K562 (cell line): ENCODE results near the gene CHST14. TPM values are rescaled to one million over a fixed set of nuclear protein-coding genes. Genes with fewer than 3 reads are reported as not detected.

Experiments used
- ATAC-seq: fragments of 200-7000 bp; cut with Tn5 transposase; 3 replicates; pipeline ENCODE4 v1.9.1; 2020; ENCODE audit warnings: moderate library complexity
- BruUV-seq: library from RNA; stranded (reverse); fragments of 400-500 nt; replicated peaks from 2 replicates; lab custom pipeline; 2021; lab: Mats Ljungman, UMichigan
- CTCF ChIA-PET: fragments of 300-600 bp; formaldehyde crosslinking; extraction: SDS; loops from one replicate; lab custom pipeline; 2021; ENCODE audit warnings: low intra/inter-chr PET ratio; lab: Yijun Ruan, JAX
- POLR2A ChIA-PET: fragments of 300-600, 350-650 bp; sonication (Branson Sonifier 250); formaldehyde crosslinking; extraction: SDS; loops from one replicate; lab custom pipeline; 2021; ENCODE audit warnings: antibody characterized with exemption, inconsistent platforms; lab: Yijun Ruan, JAX
- DNase-seq, 4 experiments: peaks; one replicate each; pipeline versions ENCODE4 v3.0.0 to v3.0.0-alpha.2; 2011 to 2018; ENCODE audit warnings: low spot score in 3 of 4, mixed read lengths in 3 of 4; ENCODE audit errors: extremely low read depth in 1 of 4
- FAIRE-seq: peaks from 2 replicates; lab custom pipeline; 2011; peaks lifted over from hg19 to GRCh38; lab: Jason Lieb, UNC
- H2AFZ ChIP-seq: 2 replicates; pipeline ENCODE4 v1.6.0; 2011; ENCODE audit warnings: low read depth, low read length, control low read depth, inconsistent platforms
- H3K27ac ChIP-seq: fragments of 200-600 bp; 3 replicates; pipeline ENCODE4 v1.8.0; 2011; ENCODE audit warnings: low read depth, mild to moderate bottlenecking, control low read depth, inconsistent platforms, low read length, moderate library complexity, mixed read lengths; ENCODE audit errors: extremely low read depth
- H3K27me3 ChIP-seq, 2 experiments: fragments of 300-600 bp in 1 of 2; 2 replicates in 1 of 2; 3 replicates in 1 of 2; pipeline versions ENCODE4 v1.6.0 to v1.8.0; 2011; ENCODE audit warnings: inconsistent platforms in 2 of 2, low read length in 2 of 2, mild to moderate bottlenecking in 1 of 2, mixed read lengths in 1 of 2, moderate library complexity in 1 of 2; ENCODE audit not compliant: control insufficient read depth in 2 of 2, insufficient read depth in 2 of 2
- H3K36me3 ChIP-seq: fragments of 300-600 bp; 3 replicates; pipeline ENCODE4 v1.8.0; 2011; ENCODE audit warnings: mild to moderate bottlenecking, low read length, inconsistent platforms; ENCODE audit not compliant: control insufficient read depth, insufficient read depth
- H3K4me1 ChIP-seq, 2 experiments: fragments of 200-600 bp in 1 of 2; replicated peaks in 1 of 2; 2 replicates in 1 of 2; 3 replicates in 1 of 2; pipeline versions ENCODE4 v1.5.1 to v1.8.0; 2011; ENCODE audit warnings: inconsistent platforms in 2 of 2, low read length in 2 of 2, mild to moderate bottlenecking in 1 of 2, mixed read lengths in 1 of 2, moderate library complexity in 1 of 2; ENCODE audit not compliant: control insufficient read depth in 2 of 2, insufficient read depth in 2 of 2
- H3K4me2 ChIP-seq: 2 replicates; pipeline ENCODE4 v1.6.1; 2011; ENCODE audit warnings: low read length, control low read depth, inconsistent platforms, mixed read lengths; ENCODE audit not compliant: insufficient read depth
- H3K4me3 ChIP-seq: fragments of 200-600 bp; sonication (generic), shearing (Covaris generic); 2 replicates; pipeline ENCODE4 v1.5.1; 2016; ENCODE audit warnings: control low read depth, inconsistent platforms
- H3K79me2 ChIP-seq: fragments of 200-600 bp; 3 replicates; pipeline ENCODE4 v1.8.0; 2011; ENCODE audit warnings: low read length, inconsistent platforms; ENCODE audit not compliant: control insufficient read depth, insufficient read depth
- H3K9ac ChIP-seq, 2 experiments: 2 replicates each; pipeline versions ENCODE4 v1.6.0 to v1.6.1; 2011; ENCODE audit warnings: low read depth in 2 of 2, low read length in 2 of 2, control low read depth in 1 of 2, inconsistent platforms in 1 of 2, mild to moderate bottlenecking in 1 of 2, mixed read lengths in 1 of 2; ENCODE audit not compliant: insufficient read depth in 1 of 2
- H3K9me1 ChIP-seq: one replicate; pipeline ENCODE4 v1.6.0; 2011; ENCODE audit warnings: inconsistent platforms, mild to moderate bottlenecking, low read length, moderate library complexity; ENCODE audit not compliant: control insufficient read depth, insufficient read depth
- H3K9me3 ChIP-seq: replicated peaks from 2 replicates; pipeline ENCODE4 v1.5.1; 2011; ENCODE audit warnings: low read depth, low read length, inconsistent platforms; ENCODE audit not compliant: control insufficient read depth, insufficient read depth
- H4K20me1 ChIP-seq: replicated peaks from 2 replicates; pipeline ENCODE4 v1.6.1; 2011; ENCODE audit warnings: low read length, inconsistent platforms, mixed read lengths; ENCODE audit not compliant: control insufficient read depth, insufficient read depth
- CREM ChIP-seq: IDR thresholded peaks from 2 replicates; pipeline ENCODE4 v1.6.1; 2014; ENCODE audit warnings: antibody characterized with exemption, low read depth
- ILF3 ChIP-seq: fragments of 450-650 bp; IDR thresholded peaks from 2 replicates; pipeline ENCODE4 v1.6.1; 2018; ENCODE audit warnings: antibody characterized with exemption, mild to moderate bottlenecking, moderate library complexity, borderline replicate concordance
- IRF1 ChIP-seq: sonication (generic); formaldehyde crosslinking; IDR thresholded peaks from 2 replicates; pipeline ENCODE4 v1.8.0; 2022; ENCODE audit warnings: missing genetic modification reagents, mild to moderate bottlenecking, borderline replicate concordance
- KDM4B ChIP-seq, 2 experiments: fragments of 450-650 bp in 1 of 2; sonication (generic) in 1 of 2; IDR thresholded peaks; 2 replicates each; pipeline ENCODE4 v1.6.1; 2016 to 2017; ENCODE audit warnings: borderline replicate concordance in 2 of 2, antibody characterized with exemption in 1 of 2, low read depth in 1 of 2, mild to moderate bottlenecking in 1 of 2
- MAX ChIP-seq: sonication (generic); formaldehyde crosslinking; IDR thresholded peaks from 2 replicates; pipeline ENCODE4 v1.9.0; 2022; ENCODE audit warnings: mild to moderate bottlenecking, missing genetic modification reagents
- MXI1 ChIP-seq: IDR thresholded peaks from 2 replicates; pipeline ENCODE4 v1.6.1; 2011; ENCODE audit warnings: low read depth, mild to moderate bottlenecking, improper control_type of control experiment, low read length
- MYBL2 ChIP-seq, 2 experiments: fragments of 450-650 bp in 1 of 2; sonication (generic) in 1 of 2; formaldehyde crosslinking in 1 of 2; IDR thresholded peaks; 2 replicates each; pipeline versions ENCODE4 v1.6.1 to v1.8.1; 2017 to 2022; ENCODE audit warnings: borderline replicate concordance in 1 of 2, inconsistent platforms in 1 of 2, low read depth in 1 of 2, mild to moderate bottlenecking in 1 of 2, missing genetic modification reagents in 1 of 2, moderate library complexity in 1 of 2
- PBX2 ChIP-seq, 2 experiments: IDR thresholded peaks in 1 of 2; conservative IDR thresholded peaks in 1 of 2; 2 replicates each; pipeline ENCODE4 v1.6.1; 2016; ENCODE audit warnings: low read depth in 2 of 2, mild to moderate bottlenecking in 1 of 2, missing compliant biosample characterization in 1 of 2, missing genetic modification characterization in 1 of 2, moderate library complexity in 1 of 2
- TEAD2 ChIP-seq: fragments of 450-650 bp; IDR thresholded peaks from 2 replicates; pipeline ENCODE4 v1.6.1; 2016; ENCODE audit warnings: missing genetic modification characterization, control low read depth, missing compliant biosample characterization
- TOE1 ChIP-seq, 2 experiments: fragments of 450-650 bp in 1 of 2; sonication (generic) in 1 of 2; formaldehyde crosslinking in 1 of 2; IDR thresholded peaks; 2 replicates each; pipeline versions ENCODE4 v1.7.1 to v1.8.0; 2016 to 2022; ENCODE audit warnings: borderline replicate concordance in 2 of 2, mild to moderate bottlenecking in 2 of 2, antibody characterized with exemption in 1 of 2, inconsistent platforms in 1 of 2, low read depth in 1 of 2, missing genetic modification reagents in 1 of 2, moderate library complexity in 1 of 2
- ZNF449 ChIP-seq: fragments of 250-450 bp; sonication (Bioruptor Pico); IDR thresholded peaks from 2 replicates; pipeline ENCODE4 v1.8.0; 2022; ENCODE audit warnings: moderate library complexity, mild to moderate bottlenecking, inconsistent platforms
- WGBS: fragments of 100-300 bp; shearing (Covaris generic); methylation state at CpG from one replicate; pipeline ENCODE4 v1.1.6; 2016; ENCODE audit warnings: low coverage, mixed read lengths; ENCODE audit not compliant: insufficient coverage; ENCODE audit errors: missing lambda C conversion rate; 5-methylcytosine and 5-hydroxymethylcytosine counted together
- in situ Hi-C: fragments of 300-500 bp; cut with MboI; formaldehyde crosslinking; loops from 4 replicates; pipeline ENCODE4 v1.15.0; 2018; ENCODE audit warnings: inconsistent platforms, mixed read lengths
- intact Hi-C: fragments of 100-400 bp; cut with micrococcal nuclease; formaldehyde crosslinking; loops from 2 replicates; pipeline ENCODE4 v1.14.2; 2022
- polyA plus RNA-seq, 8 experiments: library from polyadenylated mRNA; depleted of rRNA in 4 of 8; stranded (reverse) in 5 of 8; unstranded in 3 of 8; fragments of >200 nt; fragmentation: Nextera tagmentation in 2 of 8; fragmentation: Illumina TruSeq in 1 of 8; extraction: Ambion mirVana in 2 of 8; extraction: Trizol in 1 of 8; gene quantifications; 2 replicates each; pipeline versions ENCODE4 v1.2.1 to v1.2.3, GENCODE V29; 2011 to 2014; ENCODE audit warnings: inconsistent platforms in 1 of 8, missing spikeins in 1 of 8
- total RNA-seq, 7 experiments: library from RNA; depleted of rRNA in 6 of 7; stranded (reverse); fragments of >200 nt in 6 of 7; fragmentation: Illumina TruSeq in 2 of 7; extraction: Trizol in 2 of 7; gene quantifications; 2 replicates each; pipeline versions ENCODE4 v1.2.1 to v1.2.3, GENCODE V29; 2011 to 2021; ENCODE audit warnings: low replicate concordance in 1 of 7

Gene CHST14
- total and polyA plus RNA-seq, 9 of the 15 experiments (the other 6 are each of a cell fraction or from before 2014, with no cell fraction given), result 1.6 to 12.1 (median 4.5) TPM

GRCh38 chr15:40487816-40488682, 17.3 kb downstream of the CHST14 start:
- peaks cover 0 to 3% of the 10 kb centered on the region in 2 experiments; a peak in 3 of 5 replicates for H3K4me1 ChIP-seq
- no peak for ATAC-seq
- no peak for TF ChIP-seq MXI1
- TF ChIP-seq KDM4B (IDR thresholded peaks at IDR 0.05; ENCODE audit: borderline replicate concordance in 2 of 2, low read depth in 1 of 2), result no peak
- TF ChIP-seq PBX2 (CRISPR knock-in tag; IDR thresholded peaks at IDR 0.05; ENCODE audit: low read depth), result no peak
- TF ChIP-seq PBX2 (tag; conservative IDR thresholded peaks at IDR 0.05; ENCODE audit: low read depth), result no peak
- no peak for TF ChIP-seq ZNF449 (CRISPR knock-in tag)
- no peak for TF ChIP-seq MYBL2 (IDR thresholded peaks at IDR 0.05; ENCODE audit: low read depth)
- TF ChIP-seq MYBL2 (CRISPR knock-in tag; IDR thresholded peaks at IDR 0.05; ENCODE audit: borderline replicate concordance), result no peak
- TF ChIP-seq MAX (CRISPR knock-in tag), result no peak
- TF ChIP-seq IRF1 (CRISPR knock-in tag), result no peak
- no peak for TF ChIP-seq CREM
- TF ChIP-seq TOE1 (IDR thresholded peaks at IDR 0.05; ENCODE audit: borderline replicate concordance), result no peak
- no peak for TF ChIP-seq TOE1 (CRISPR knock-in tag; IDR thresholded peaks at IDR 0.05; ENCODE audit: borderline replicate concordance, low read depth)
- TF ChIP-seq TEAD2 (tag), result no peak
- TF ChIP-seq ILF3, result no peak
- TF ChIP-seq, all 486 proteins: peak for 0
- WGBS, result 83% methylated on average over 24 of the region's 35 CpGs
- POLR2A ChIA-PET, result interaction anchor here (0.6 kb wide), 2 partner anchors 10 to 200 kb away, joined by 3 read pairs; no protein-coding TSS in a partner anchor
- DNase-seq, result no peak
- FAIRE-seq, result no peak
- no peaks in the 10 kb centered on the region for H3K79me2 ChIP-seq
- H3K4me3 ChIP-seq, result no peak overlapping the region
- H2AFZ ChIP-seq, result no peak overlapping the region
- H3K9ac ChIP-seq, result no peak overlapping the region
- no peaks in the 10 kb centered on the region for H4K20me1 ChIP-seq
- BruUV-seq, result no TSS peak
- intact Hi-C loops, result no loop called here
- no peaks in the 10 kb centered on the region for H3K36me3 ChIP-seq
- H3K4me2 ChIP-seq, result no peak overlapping the region
- in situ Hi-C loops, result no loop called here
- no peaks in the 10 kb centered on the region for H3K27me3 ChIP-seq
- CTCF ChIA-PET, result interaction anchor here (0.7 kb wide), 1 partner anchor 43 kb away, joined by 3 read pairs; no protein-coding TSS in a partner anchor
- no peak overlapping the region for H3K27ac ChIP-seq
- no peaks in the 10 kb centered on the region; the same call in 1 of the 2 replicates for H3K9me3 ChIP-seq
- H3K9me1 ChIP-seq, result no peaks in the 10 kb centered on the region
